ENCODE results near the gene MARK1.
"Not testable (repeated sequence)": the region's sequence is repeated elsewhere in the genome, so short reads cannot be mapped to it uniquely, and the experiment has no call there.

- TF ChIP-seq, protein P1, sequence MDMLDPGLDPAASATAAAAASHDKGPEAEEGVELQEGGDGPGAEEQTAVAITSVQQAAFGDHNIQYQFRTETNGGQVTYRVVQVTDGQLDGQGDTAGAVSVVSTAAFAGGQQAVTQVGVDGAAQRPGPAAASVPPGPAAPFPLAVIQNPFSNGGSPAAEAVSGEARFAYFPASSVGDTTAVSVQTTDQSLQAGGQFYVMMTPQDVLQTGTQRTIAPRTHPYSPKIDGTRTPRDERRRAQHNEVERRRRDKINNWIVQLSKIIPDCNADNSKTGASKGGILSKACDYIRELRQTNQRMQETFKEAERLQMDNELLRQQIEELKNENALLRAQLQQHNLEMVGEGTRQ (IDR thresholded peaks at IDR 0.05; ENCODE audit: low read depth, low read length) = not testable (repeated sequence)
- TF ChIP-seq, protein P1 (CRISPR knock-in tag; IDR thresholded peaks at IDR 0.05; ENCODE audit: borderline replicate concordance) = not testable (repeated sequence)
- TF ChIP-seq, protein P2, sequence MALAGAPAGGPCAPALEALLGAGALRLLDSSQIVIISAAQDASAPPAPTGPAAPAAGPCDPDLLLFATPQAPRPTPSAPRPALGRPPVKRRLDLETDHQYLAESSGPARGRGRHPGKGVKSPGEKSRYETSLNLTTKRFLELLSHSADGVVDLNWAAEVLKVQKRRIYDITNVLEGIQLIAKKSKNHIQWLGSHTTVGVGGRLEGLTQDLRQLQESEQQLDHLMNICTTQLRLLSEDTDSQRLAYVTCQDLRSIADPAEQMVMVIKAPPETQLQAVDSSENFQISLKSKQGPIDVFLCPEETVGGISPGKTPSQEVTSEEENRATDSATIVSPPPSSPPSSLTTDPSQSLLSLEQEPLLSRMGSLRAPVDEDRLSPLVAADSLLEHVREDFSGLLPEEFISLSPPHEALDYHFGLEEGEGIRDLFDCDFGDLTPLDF (CRISPR knock-in tag; IDR thresholded peaks at IDR 0.05) = not testable (repeated sequence)
- TF ChIP-seq, protein P3, sequence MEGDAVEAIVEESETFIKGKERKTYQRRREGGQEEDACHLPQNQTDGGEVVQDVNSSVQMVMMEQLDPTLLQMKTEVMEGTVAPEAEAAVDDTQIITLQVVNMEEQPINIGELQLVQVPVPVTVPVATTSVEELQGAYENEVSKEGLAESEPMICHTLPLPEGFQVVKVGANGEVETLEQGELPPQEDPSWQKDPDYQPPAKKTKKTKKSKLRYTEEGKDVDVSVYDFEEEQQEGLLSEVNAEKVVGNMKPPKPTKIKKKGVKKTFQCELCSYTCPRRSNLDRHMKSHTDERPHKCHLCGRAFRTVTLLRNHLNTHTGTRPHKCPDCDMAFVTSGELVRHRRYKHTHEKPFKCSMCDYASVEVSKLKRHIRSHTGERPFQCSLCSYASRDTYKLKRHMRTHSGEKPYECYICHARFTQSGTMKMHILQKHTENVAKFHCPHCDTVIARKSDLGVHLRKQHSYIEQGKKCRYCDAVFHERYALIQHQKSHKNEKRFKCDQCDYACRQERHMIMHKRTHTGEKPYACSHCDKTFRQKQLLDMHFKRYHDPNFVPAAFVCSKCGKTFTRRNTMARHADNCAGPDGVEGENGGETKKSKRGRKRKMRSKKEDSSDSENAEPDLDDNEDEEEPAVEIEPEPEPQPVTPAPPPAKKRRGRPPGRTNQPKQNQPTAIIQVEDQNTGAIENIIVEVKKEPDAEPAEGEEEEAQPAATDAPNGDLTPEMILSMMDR (CRISPR knock-in tag; IDR thresholded peaks at IDR 0.05) = not testable (repeated sequence)
- TF ChIP-seq SRF (IDR thresholded peaks at IDR 0.05; ENCODE audit: low read depth, low read length); JUNB (CRISPR knock-in tag; IDR thresholded peaks at IDR 0.05; ENCODE audit: borderline replicate concordance); FOXA1 (IDR thresholded peaks at IDR 0.05); FOXA1 (CRISPR knock-in tag; IDR thresholded peaks at IDR 0.05); TEAD3 (CRISPR knock-in tag; optimal IDR thresholded peaks at IDR 0.05; ENCODE audit: borderline replicate concordance); SRSF9 (IDR thresholded peaks at IDR 0.05; ENCODE audit: borderline replicate concordance, insufficient read depth, low read depth, low read length, poor library complexity, severe bottlenecking); ATF1 (CRISPR knock-in tag; IDR thresholded peaks at IDR 0.05): not testable (repeated sequence)
- TF ChIP-seq, protein P4, sequence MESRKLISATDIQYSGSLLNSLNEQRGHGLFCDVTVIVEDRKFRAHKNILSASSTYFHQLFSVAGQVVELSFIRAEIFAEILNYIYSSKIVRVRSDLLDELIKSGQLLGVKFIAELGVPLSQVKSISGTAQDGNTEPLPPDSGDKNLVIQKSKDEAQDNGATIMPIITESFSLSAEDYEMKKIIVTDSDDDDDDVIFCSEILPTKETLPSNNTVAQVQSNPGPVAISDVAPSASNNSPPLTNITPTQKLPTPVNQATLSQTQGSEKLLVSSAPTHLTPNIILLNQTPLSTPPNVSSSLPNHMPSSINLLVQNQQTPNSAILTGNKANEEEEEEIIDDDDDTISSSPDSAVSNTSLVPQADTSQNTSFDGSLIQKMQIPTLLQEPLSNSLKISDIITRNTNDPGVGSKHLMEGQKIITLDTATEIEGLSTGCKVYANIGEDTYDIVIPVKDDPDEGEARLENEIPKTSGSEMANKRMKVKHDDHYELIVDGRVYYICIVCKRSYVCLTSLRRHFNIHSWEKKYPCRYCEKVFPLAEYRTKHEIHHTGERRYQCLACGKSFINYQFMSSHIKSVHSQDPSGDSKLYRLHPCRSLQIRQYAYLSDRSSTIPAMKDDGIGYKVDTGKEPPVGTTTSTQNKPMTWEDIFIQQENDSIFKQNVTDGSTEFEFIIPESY (CRISPR knock-in tag; IDR thresholded peaks at IDR 0.05) = not testable (repeated sequence)
- TF ChIP-seq, protein P5, sequence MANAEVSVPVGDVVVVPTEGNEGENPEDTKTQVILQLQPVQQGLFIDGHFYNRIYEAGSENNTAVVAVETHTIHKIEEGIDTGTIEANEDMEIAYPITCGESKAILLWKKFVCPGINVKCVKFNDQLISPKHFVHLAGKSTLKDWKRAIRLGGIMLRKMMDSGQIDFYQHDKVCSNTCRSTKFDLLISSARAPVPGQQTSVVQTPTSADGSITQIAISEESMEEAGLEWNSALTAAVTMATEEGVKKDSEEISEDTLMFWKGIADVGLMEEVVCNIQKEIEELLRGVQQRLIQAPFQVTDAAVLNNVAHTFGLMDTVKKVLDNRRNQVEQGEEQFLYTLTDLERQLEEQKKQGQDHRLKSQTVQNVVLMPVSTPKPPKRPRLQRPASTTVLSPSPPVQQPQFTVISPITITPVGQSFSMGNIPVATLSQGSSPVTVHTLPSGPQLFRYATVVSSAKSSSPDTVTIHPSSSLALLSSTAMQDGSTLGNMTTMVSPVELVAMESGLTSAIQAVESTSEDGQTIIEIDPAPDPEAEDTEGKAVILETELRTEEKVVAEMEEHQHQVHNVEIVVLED (CRISPR knock-in tag; IDR thresholded peaks at IDR 0.05; ENCODE audit: borderline replicate concordance) = not testable (repeated sequence)
Measured at GRCh38 chr1:220683716-220684115, 155.8 kb downstream of the MARK1 start.
